K562 (cell line): ENCODE data around the gene ERN1. TPM values are rescaled to one million over a fixed set of nuclear protein-coding genes. Genes with fewer than 3 reads are reported as not detected.

ENCODE experiments used
- ATAC-seq: fragments of 200-7000 bp; cut with Tn5 transposase; 3 replicates; pipeline ENCODE4 v1.9.1; 2020; ENCODE audit warnings: moderate library complexity
- BruUV-seq: library from RNA; stranded (reverse); fragments of 400-500 nt; replicated peaks from 2 replicates; lab custom pipeline; 2021; lab: Mats Ljungman, UMichigan
- CTCF ChIA-PET: fragments of 300-600 bp; formaldehyde crosslinking; extraction: SDS; loops from one replicate; lab custom pipeline; 2021; ENCODE audit warnings: low intra/inter-chr PET ratio; lab: Yijun Ruan, JAX
- POLR2A ChIA-PET: fragments of 300-600, 350-650 bp; sonication (Branson Sonifier 250); formaldehyde crosslinking; extraction: SDS; loops from one replicate; lab custom pipeline; 2021; ENCODE audit warnings: antibody characterized with exemption, inconsistent platforms; lab: Yijun Ruan, JAX
- DNase-seq, 4 experiments: peaks; one replicate each; pipeline versions ENCODE4 v3.0.0 to v3.0.0-alpha.2; 2011 to 2018; ENCODE audit warnings: low spot score in 3 of 4, mixed read lengths in 3 of 4; ENCODE audit errors: extremely low read depth in 1 of 4
- FAIRE-seq: peaks from 2 replicates; lab custom pipeline; 2011; peaks lifted over from hg19 to GRCh38; lab: Jason Lieb, UNC
- H2AFZ ChIP-seq: 2 replicates; pipeline ENCODE4 v1.6.0; 2011; ENCODE audit warnings: low read depth, low read length, control low read depth, inconsistent platforms
- H3K27ac ChIP-seq: fragments of 200-600 bp; 3 replicates; pipeline ENCODE4 v1.8.0; 2011; ENCODE audit warnings: low read depth, mild to moderate bottlenecking, control low read depth, inconsistent platforms, low read length, moderate library complexity, mixed read lengths; ENCODE audit errors: extremely low read depth
- H3K27me3 ChIP-seq, 2 experiments: fragments of 300-600 bp in 1 of 2; 2 replicates in 1 of 2; 3 replicates in 1 of 2; pipeline versions ENCODE4 v1.6.0 to v1.8.0; 2011; ENCODE audit warnings: inconsistent platforms in 2 of 2, low read length in 2 of 2, mild to moderate bottlenecking in 1 of 2, mixed read lengths in 1 of 2, moderate library complexity in 1 of 2; ENCODE audit not compliant: control insufficient read depth in 2 of 2, insufficient read depth in 2 of 2
- H3K36me3 ChIP-seq: fragments of 300-600 bp; 3 replicates; pipeline ENCODE4 v1.8.0; 2011; ENCODE audit warnings: mild to moderate bottlenecking, low read length, inconsistent platforms; ENCODE audit not compliant: control insufficient read depth, insufficient read depth
- H3K4me1 ChIP-seq, 2 experiments: fragments of 200-600 bp in 1 of 2; replicated peaks in 1 of 2; 2 replicates in 1 of 2; 3 replicates in 1 of 2; pipeline versions ENCODE4 v1.5.1 to v1.8.0; 2011; ENCODE audit warnings: inconsistent platforms in 2 of 2, low read length in 2 of 2, mild to moderate bottlenecking in 1 of 2, mixed read lengths in 1 of 2, moderate library complexity in 1 of 2; ENCODE audit not compliant: control insufficient read depth in 2 of 2, insufficient read depth in 2 of 2
- H3K4me2 ChIP-seq: 2 replicates; pipeline ENCODE4 v1.6.1; 2011; ENCODE audit warnings: low read length, control low read depth, inconsistent platforms, mixed read lengths; ENCODE audit not compliant: insufficient read depth
- H3K4me3 ChIP-seq: fragments of 200-600 bp; sonication (generic), shearing (Covaris generic); 2 replicates; pipeline ENCODE4 v1.5.1; 2016; ENCODE audit warnings: control low read depth, inconsistent platforms
- H3K79me2 ChIP-seq: fragments of 200-600 bp; 3 replicates; pipeline ENCODE4 v1.8.0; 2011; ENCODE audit warnings: low read length, inconsistent platforms; ENCODE audit not compliant: control insufficient read depth, insufficient read depth
- H3K9ac ChIP-seq, 2 experiments: 2 replicates each; pipeline versions ENCODE4 v1.6.0 to v1.6.1; 2011; ENCODE audit warnings: low read depth in 2 of 2, low read length in 2 of 2, control low read depth in 1 of 2, inconsistent platforms in 1 of 2, mild to moderate bottlenecking in 1 of 2, mixed read lengths in 1 of 2; ENCODE audit not compliant: insufficient read depth in 1 of 2
- H3K9me1 ChIP-seq: one replicate; pipeline ENCODE4 v1.6.0; 2011; ENCODE audit warnings: inconsistent platforms, mild to moderate bottlenecking, low read length, moderate library complexity; ENCODE audit not compliant: control insufficient read depth, insufficient read depth
- H3K9me3 ChIP-seq: replicated peaks from 2 replicates; pipeline ENCODE4 v1.5.1; 2011; ENCODE audit warnings: low read depth, low read length, inconsistent platforms; ENCODE audit not compliant: control insufficient read depth, insufficient read depth
- H4K20me1 ChIP-seq: replicated peaks from 2 replicates; pipeline ENCODE4 v1.6.1; 2011; ENCODE audit warnings: low read length, inconsistent platforms, mixed read lengths; ENCODE audit not compliant: control insufficient read depth, insufficient read depth
- CEBPB ChIP-seq: fragments of 450-650 bp; IDR thresholded peaks from 2 replicates; pipeline ENCODE4 v1.6.1; 2016; ENCODE audit warnings: missing genetic modification characterization, missing compliant biosample characterization
- PKNOX1 ChIP-seq: fragments of 450-650 bp; IDR thresholded peaks from 2 replicates; pipeline ENCODE4 v1.6.1; 2016
- ZMIZ1 ChIP-seq, 2 experiments: fragments of 150-350 bp in 1 of 2; IDR thresholded peaks; 2 replicates each; pipeline ENCODE4 v1.6.1; 2012 to 2016; ENCODE audit warnings: low read depth in 2 of 2, low read length in 2 of 2, mild to moderate bottlenecking in 1 of 2, moderate library complexity in 1 of 2
- WGBS: fragments of 100-300 bp; shearing (Covaris generic); methylation state at CpG from one replicate; pipeline ENCODE4 v1.1.6; 2016; ENCODE audit warnings: low coverage, mixed read lengths; ENCODE audit not compliant: insufficient coverage; ENCODE audit errors: missing lambda C conversion rate; 5-methylcytosine and 5-hydroxymethylcytosine counted together
- in situ Hi-C: fragments of 300-500 bp; cut with MboI; formaldehyde crosslinking; loops from 4 replicates; pipeline ENCODE4 v1.15.0; 2018; ENCODE audit warnings: inconsistent platforms, mixed read lengths
- intact Hi-C: fragments of 100-400 bp; cut with micrococcal nuclease; formaldehyde crosslinking; loops from 2 replicates; pipeline ENCODE4 v1.14.2; 2022
- polyA plus RNA-seq, 8 experiments: library from polyadenylated mRNA; depleted of rRNA in 4 of 8; stranded (reverse) in 5 of 8; unstranded in 3 of 8; fragments of >200 nt; fragmentation: Nextera tagmentation in 2 of 8; fragmentation: Illumina TruSeq in 1 of 8; extraction: Ambion mirVana in 2 of 8; extraction: Trizol in 1 of 8; gene quantifications; 2 replicates each; pipeline versions ENCODE4 v1.2.1 to v1.2.3, GENCODE V29; 2011 to 2014; ENCODE audit warnings: inconsistent platforms in 1 of 8, missing spikeins in 1 of 8
- total RNA-seq, 7 experiments: library from RNA; depleted of rRNA in 6 of 7; stranded (reverse); fragments of >200 nt in 6 of 7; fragmentation: Illumina TruSeq in 2 of 7; extraction: Trizol in 2 of 7; gene quantifications; 2 replicates each; pipeline versions ENCODE4 v1.2.1 to v1.2.3, GENCODE V29; 2011 to 2021; ENCODE audit warnings: low replicate concordance in 1 of 7

The ERN1 gene
- total and polyA plus RNA-seq, 9 of the 15 experiments (the other 6 are each of a cell fraction or from before 2014, with no cell fraction given), result 2.1 to 22.5 (median 7.3) TPM

- Histone ChIP-seq H3K4me1 (no peaks in the 10 kb centered on the region), H3K9me1 (no peaks in the 10 kb centered on the region), H3K9me3 (no peaks in the 10 kb centered on the region), H3K27me3 (no peaks in the 10 kb centered on the region), H2AFZ (no peak overlapping the region), H3K36me3 (peaks cover 73% of the 10 kb centered on the region), H4K20me1 (no peaks in the 10 kb centered on the region)
- DNase-seq, result no peak
- BruUV-seq, result no TSS peak
- CTCF ChIA-PET, result no interaction called here
- WGBS, result 29% methylated on average over 1 of the region's 3 CpGs
- FAIRE-seq, result no peak
- TF ChIP-seq PKNOX1 (peak; percentile 41; the same call in 1 of the 2 replicates), ZMIZ1 (IDR thresholded peaks at IDR 0.05; ENCODE audit: low read depth in 2 of 2, low read length in 2 of 2) (no peak), CEBPB (tag) (peak; percentile 70)
- TF ChIP-seq, all 486 proteins: peak for 2
- in situ Hi-C loops (no loop called here), intact Hi-C loops (no loop called here)
- no peak for ATAC-seq
- Histone ChIP-seq H3K79me2 (no peaks in the 10 kb centered on the region), H3K4me2 (no peak overlapping the region), H3K4me3 (no peak overlapping the region), H3K27ac (no peak overlapping the region), H3K9ac (no peak overlapping the region)
- POLR2A ChIA-PET, result interaction anchor here (0.6 kb wide), 1 partner anchor 29 kb away, joined by 4 read pairs; no protein-coding TSS in a partner anchor
These were observed 43.7 kb upstream of the ERN1 start for GRCh38 chr17:64173646-64174045.
